Hepatocyte (in vitro differentiated cells): ENCODE data around the gene C1orf167. TPM values are rescaled to one million over a fixed set of nuclear protein-coding genes. Genes with fewer than 3 reads are reported as not detected.

ENCODE experiments used
- DNase-seq: peaks from one replicate; pipeline ENCODE4 v3.0.0-alpha.2; 2016; ENCODE audit warnings: low spot score
- H2AFZ ChIP-seq: fragments of 200-600 bp; sonication (generic); 2 replicates; pipeline ENCODE4 v1.6.0; 2016; ENCODE audit warnings: antibody characterized with exemption, mild to moderate bottlenecking
- H3K27ac ChIP-seq: fragments of 200-600 bp; sonication (generic); 2 replicates; pipeline ENCODE4 v1.5.1; 2016; ENCODE audit warnings: mild to moderate bottlenecking
- H3K27me3 ChIP-seq: fragments of 200-600 bp; sonication (generic); 2 replicates; pipeline ENCODE4 v1.6.1; 2016
- H3K36me3 ChIP-seq: fragments of 200-600 bp; sonication (generic); replicated peaks from 2 replicates; pipeline ENCODE4 v1.5.1; 2016; ENCODE audit warnings: low read depth; ENCODE audit not compliant: insufficient read depth
- H3K4me1 ChIP-seq: fragments of 200-600 bp; sonication (generic); 2 replicates; pipeline ENCODE4 v1.5.1; 2016; ENCODE audit warnings: mild to moderate bottlenecking, moderate library complexity; ENCODE audit not compliant: insufficient read depth
- H3K4me2 ChIP-seq: fragments of 200-600 bp; sonication (generic); 2 replicates; pipeline ENCODE4 v1.6.0; 2016
- H3K4me3 ChIP-seq: fragments of 200-600 bp; sonication (generic); 2 replicates; pipeline ENCODE4 v1.5.1; 2016; ENCODE audit warnings: mild to moderate bottlenecking
- H3K79me2 ChIP-seq: fragments of 200-600 bp; sonication (generic); 2 replicates; pipeline ENCODE4 v1.6.0; 2017; ENCODE audit warnings: mild to moderate bottlenecking
- H3K9me2 ChIP-seq: fragments of 200-600 bp; sonication (generic); replicated peaks from 2 replicates; pipeline ENCODE4 v1.6.0; 2017; ENCODE audit warnings: mild to moderate bottlenecking; ENCODE audit not compliant: insufficient read depth
- H3K9me3 ChIP-seq: fragments of 200-600 bp; sonication (generic); 2 replicates; pipeline ENCODE4 v1.5.1; 2016; ENCODE audit warnings: low read depth, mild to moderate bottlenecking
- H4K20me1 ChIP-seq: fragments of 200-600 bp; sonication (generic); 2 replicates; pipeline ENCODE4 v1.6.0; 2016; ENCODE audit warnings: mild to moderate bottlenecking; ENCODE audit not compliant: insufficient read depth, poor library complexity, severe bottlenecking
- EZH2 ChIP-seq: fragments of 200-600 bp; sonication (generic); IDR thresholded peaks from 2 replicates; pipeline ENCODE4 v1.6.1; 2016; ENCODE audit warnings: antibody characterized with exemption, mild to moderate bottlenecking, borderline replicate concordance
- EZH2phosphoT487 ChIP-seq: fragments of 200-600 bp; sonication (generic); IDR thresholded peaks from one replicate; pipeline ENCODE4 v1.6.1; 2018; ENCODE audit warnings: antibody characterized with exemption, mild to moderate bottlenecking, low read depth, moderate library complexity; ENCODE audit not compliant: unreplicated experiment, severe bottlenecking
- WGBS: methylation state at CpG from one replicate; pipeline ENCODE4 v1.1.6; 2016; ENCODE audit warnings: low lambda C conversion rate; ENCODE audit errors: missing lambda C conversion rate; 5-methylcytosine and 5-hydroxymethylcytosine counted together
- polyA plus RNA-seq: library from polyadenylated mRNA; unstranded; fragments of >200 nt; fragmentation: Nextera tagmentation; extraction: Ambion mirVana; gene quantifications from 2 replicates; pipeline ENCODE4 v1.2.1, GENCODE V29; 2016
- total RNA-seq: library from RNA; depleted of rRNA; stranded (reverse); fragments of >200 nt; gene quantifications from 2 replicates; pipeline ENCODE4 v1.2.3, GENCODE V29; 2014
- TF ChIP-seq, protein P1 (sequence below): fragments of 200-600 bp; sonication (generic); IDR thresholded peaks from 2 replicates; pipeline ENCODE4 v1.5.1; 2016; ENCODE audit warnings: antibody characterized with exemption, mild to moderate bottlenecking; ENCODE audit not compliant: poor library complexity

The C1orf167 gene
- total and polyA plus RNA-seq, 2 experiments from 2014 or later = 0.37 TPM; not detected in 1

- Histone ChIP-seq H3K79me2 (no peaks in the 10 kb centered on the region), H3K4me3 (no peak overlapping the region), H3K27me3 (no peaks in the 10 kb centered on the region), H4K20me1 (no peaks in the 10 kb centered on the region), H3K36me3 (no peaks in the 10 kb centered on the region), H3K9me3 (no peaks in the 10 kb centered on the region), H3K9me2 (no peaks in the 10 kb centered on the region), H3K4me2 (no peak overlapping the region), H3K4me1 (no peaks in the 10 kb centered on the region), H3K27ac (no peak overlapping the region), H2AFZ (no peak overlapping the region)
- TF ChIP-seq, protein P1, sequence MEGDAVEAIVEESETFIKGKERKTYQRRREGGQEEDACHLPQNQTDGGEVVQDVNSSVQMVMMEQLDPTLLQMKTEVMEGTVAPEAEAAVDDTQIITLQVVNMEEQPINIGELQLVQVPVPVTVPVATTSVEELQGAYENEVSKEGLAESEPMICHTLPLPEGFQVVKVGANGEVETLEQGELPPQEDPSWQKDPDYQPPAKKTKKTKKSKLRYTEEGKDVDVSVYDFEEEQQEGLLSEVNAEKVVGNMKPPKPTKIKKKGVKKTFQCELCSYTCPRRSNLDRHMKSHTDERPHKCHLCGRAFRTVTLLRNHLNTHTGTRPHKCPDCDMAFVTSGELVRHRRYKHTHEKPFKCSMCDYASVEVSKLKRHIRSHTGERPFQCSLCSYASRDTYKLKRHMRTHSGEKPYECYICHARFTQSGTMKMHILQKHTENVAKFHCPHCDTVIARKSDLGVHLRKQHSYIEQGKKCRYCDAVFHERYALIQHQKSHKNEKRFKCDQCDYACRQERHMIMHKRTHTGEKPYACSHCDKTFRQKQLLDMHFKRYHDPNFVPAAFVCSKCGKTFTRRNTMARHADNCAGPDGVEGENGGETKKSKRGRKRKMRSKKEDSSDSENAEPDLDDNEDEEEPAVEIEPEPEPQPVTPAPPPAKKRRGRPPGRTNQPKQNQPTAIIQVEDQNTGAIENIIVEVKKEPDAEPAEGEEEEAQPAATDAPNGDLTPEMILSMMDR = no peak
- TF ChIP-seq EZH2phosphoT487 (no peak), EZH2 (no peak)
- DNase-seq = no peak
Measured at GRCh38 chr1:11770011-11770410, 8.0 kb downstream of the C1orf167 start.

DNA sequence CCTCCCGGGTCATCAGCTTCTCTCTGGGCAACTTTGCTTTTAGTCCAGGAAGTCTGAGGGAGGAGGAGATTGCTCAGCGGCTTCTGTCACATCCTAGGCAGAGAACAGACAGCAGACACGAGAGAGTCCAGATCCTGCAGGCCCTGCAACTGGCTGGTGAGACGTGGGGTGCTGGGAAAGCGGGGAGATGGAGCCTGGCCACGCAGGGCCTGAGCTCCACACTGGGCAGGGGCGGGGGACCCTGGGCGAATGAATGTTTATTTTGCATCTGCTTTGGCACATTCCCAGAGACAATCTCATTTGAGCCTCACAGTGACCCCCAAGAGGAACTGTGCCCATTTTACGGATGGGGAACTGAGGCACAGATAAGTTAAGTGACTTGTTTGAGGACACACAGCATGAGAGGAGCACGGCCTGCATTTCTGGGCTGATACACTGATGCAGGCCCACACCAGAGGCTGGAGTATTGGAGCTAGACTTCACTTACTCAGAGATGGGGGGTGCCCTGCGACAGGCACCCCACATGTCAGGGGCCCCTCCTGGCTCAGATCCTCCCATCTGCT lies 9.6 kb downstream of the C1orf167 start:
- Histone ChIP-seq H3K9me2 (no peaks in the 10 kb centered on the region), H3K4me1 (no peaks in the 10 kb centered on the region), H3K36me3 (no peaks in the 10 kb centered on the region), H3K4me2 (no peak overlapping the region), H3K9me3 (no peaks in the 10 kb centered on the region), H3K27me3 (no peaks in the 10 kb centered on the region), H2AFZ (no peak overlapping the region), H3K27ac (no peak overlapping the region), H3K79me2 (no peaks in the 10 kb centered on the region), H3K4me3 (no peak overlapping the region), H4K20me1 (no peaks in the 10 kb centered on the region)
- no peak for DNase-seq
- WGBS = 79% methylated on average over 11 of the region's 11 CpGs
- TF ChIP-seq EZH2 = no peak
- TF ChIP-seq EZH2phosphoT487 = no peak
- TF ChIP-seq, protein P1 = no peak

DNA sequence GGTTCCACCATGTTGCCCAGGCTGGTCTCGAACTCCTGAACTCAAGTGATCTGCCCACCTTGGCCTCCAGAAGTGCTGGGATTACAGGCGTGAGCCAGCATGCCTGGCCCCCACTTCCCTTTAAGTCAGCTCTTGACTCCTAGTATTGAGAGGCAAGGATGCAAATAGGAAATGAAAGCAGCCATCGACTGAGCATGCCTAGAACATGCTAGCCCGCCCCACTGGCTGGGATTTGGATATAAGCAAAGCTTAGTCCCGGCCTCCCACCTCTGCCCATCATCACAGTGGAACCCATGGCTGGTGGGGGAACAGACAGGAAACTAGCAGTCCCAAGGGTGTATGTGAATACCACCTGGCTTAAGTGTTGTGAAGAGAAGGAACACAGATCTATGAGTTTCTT lies 10.5 kb downstream of the C1orf167 start:
- Histone ChIP-seq H3K9me3 (no peaks in the 10 kb centered on the region), H3K9me2 (no peaks in the 10 kb centered on the region), H2AFZ (no peak overlapping the region), H3K4me3 (no peak overlapping the region), H3K27me3 (no peaks in the 10 kb centered on the region), H4K20me1 (no peaks in the 10 kb centered on the region), H3K27ac (no peak overlapping the region), H3K4me2 (no peak overlapping the region), H3K79me2 (no peaks in the 10 kb centered on the region), H3K36me3 (no peaks in the 10 kb centered on the region), H3K4me1 (no peaks in the 10 kb centered on the region)
- DNase-seq = no peak
- 75% methylated on average over 5 of the region's 5 CpGs for WGBS
- TF ChIP-seq EZH2 (no peak), EZH2phosphoT487 (no peak)
- TF ChIP-seq, protein P1 = no peak

- Histone ChIP-seq H3K4me1 (no peaks in the 10 kb centered on the region), H2AFZ (no peak overlapping the region), H3K27ac (no peak overlapping the region), H3K4me3 (no peak overlapping the region), H3K79me2 (no peaks in the 10 kb centered on the region), H3K36me3 (no peaks in the 10 kb centered on the region), H3K9me3 (no peaks in the 10 kb centered on the region), H3K27me3 (no peaks in the 10 kb centered on the region), H3K9me2 (no peaks in the 10 kb centered on the region), H3K4me2 (no peak overlapping the region), H4K20me1 (no peaks in the 10 kb centered on the region)
- 98% methylated on average over 9 of the region's 9 CpGs for WGBS
- TF ChIP-seq, protein P1 = no peak
- TF ChIP-seq EZH2phosphoT487 = no peak
- TF ChIP-seq EZH2 = no peak
- no peak for DNase-seq
Measured at GRCh38 chr1:11774753-11775152, 12.8 kb downstream of the C1orf167 start.
